ENCODE data around the gene ENPP1. TPM values are rescaled to one million over a fixed set of nuclear protein-coding genes. Genes with fewer than 3 reads are reported as not detected.

ENPP1 gene
- total RNA-seq, 4 donors from 2014 or later = 4.1 to 7.6 (median 5.3) TPM

GRCh38 chr6:131792091-131792496 is 15.7 kb upstream of the ENPP1 start:
- no peak for DNase-seq (ENCODE audit: low spot score in 2 of 2)
- no peak for TF ChIP-seq POLR2A (IDR thresholded peaks at IDR 0.05)
- intact Hi-C loops (cut with DNase I; ENCODE audit: low total_unique reads) = no loop called here
- WGBS, 2 donors = 91% methylated on average over 6 of the region's 6 CpGs
- H3K4me3 ChIP-seq (ENCODE audit: low read depth, poor library complexity, severe bottlenecking) = no peak overlapping the region

GRCh38 chr6:131795366-131795765 is 12.5 kb upstream of the ENPP1 start:
- TF ChIP-seq CTCF (IDR thresholded peaks at IDR 0.05) (no peak), POLR2A (IDR thresholded peaks at IDR 0.05) (no peak)
- H3K4me3 ChIP-seq (ENCODE audit: low read depth, poor library complexity, severe bottlenecking) = no peak overlapping the region
- intact Hi-C loops (cut with DNase I; ENCODE audit: low total_unique reads) = no loop called here
- DNase-seq (ENCODE audit: low spot score in 2 of 2) = no peak
- 77 to 81% methylated on average over 2 of the region's 2 CpGs for WGBS, 2 donors

- WGBS, 2 donors = 93 to 96% methylated on average over 2 of the region's 2 CpGs
- H3K4me3 ChIP-seq (ENCODE audit: low read depth, poor library complexity, severe bottlenecking) = no peak overlapping the region
- no peak for DNase-seq (ENCODE audit: low spot score in 2 of 2)
- no peak for TF ChIP-seq POLR2A (IDR thresholded peaks at IDR 0.05)
- TF ChIP-seq CTCF (IDR thresholded peaks at IDR 0.05) = no peak
- intact Hi-C loops (cut with DNase I; ENCODE audit: low total_unique reads) = no loop called here
Observed at GRCh38 chr6:131802347-131802746, 5.5 kb upstream of the ENPP1 start.

- intact Hi-C loops (cut with DNase I; ENCODE audit: low total_unique reads) = no loop called here
Observed at GRCh38 chr6:131803007-131803769, 4.6 kb upstream of the ENPP1 start.

GRCh38 chr6:131804131-131804530 is 3.7 kb upstream of the ENPP1 start:
- no peak overlapping the region for H3K4me3 ChIP-seq (ENCODE audit: low read depth, poor library complexity, severe bottlenecking)
- intact Hi-C loops (cut with DNase I; ENCODE audit: low total_unique reads) = no loop called here
- 71% methylated on average over 1 of the region's 1 CpG for WGBS, 2 donors
- DNase-seq (ENCODE audit: low spot score in 2 of 2) = no peak
- TF ChIP-seq CTCF (IDR thresholded peaks at IDR 0.05) (no peak), POLR2A (IDR thresholded peaks at IDR 0.05) (no peak)

More at GRCh38 chr6:131803007-131803769, 4.6 kb upstream of the ENPP1 start:
- DNase-seq (ENCODE audit: low spot score in 2 of 2) = no peak
- no peak overlapping the region for H3K4me3 ChIP-seq (ENCODE audit: low read depth, poor library complexity, severe bottlenecking)
- 72 to 77% methylated on average over 10 of the region's 10 CpGs for WGBS, 2 donors
- TF ChIP-seq POLR2A (IDR thresholded peaks at IDR 0.05) (no peak), CTCF (IDR thresholded peaks at IDR 0.05) (no peak)

- TF ChIP-seq POLR2A (IDR thresholded peaks at IDR 0.05) (no peak), CTCF (IDR thresholded peaks at IDR 0.05) (no peak)
- H3K4me3 ChIP-seq (ENCODE audit: low read depth, poor library complexity, severe bottlenecking) = peak overlapping the region; percentile 16
- DNase-seq (ENCODE audit: low spot score in 2 of 2) = no peak
- 9 to 14% methylated on average over 17 of the region's 17 CpGs for WGBS, 2 donors
- intact Hi-C loops (cut with DNase I; ENCODE audit: low total_unique reads) = no loop called here
Observed at GRCh38 chr6:131807321-131807643, 538 bp upstream of the ENPP1 start.

Data from lower leg skin (tissue), 4 donors.